ENCODE measurements around the gene PPARA. TPM values are rescaled to one million over a fixed set of nuclear protein-coding genes. Genes with fewer than 3 reads are reported as not detected.

PPARA gene
- total RNA-seq, 1 donor from 2014 or later, result 29.1 TPM

GRCh38 chr22:46203601-46203980 is 53.3 kb downstream of the PPARA start:
- DNase-seq (ENCODE audit: low spot score), result no peak

GRCh38 chr22:46209262-46209661 is 58.9 kb downstream of the PPARA start:
- no peak for DNase-seq (ENCODE audit: low spot score)

- no peak for DNase-seq (ENCODE audit: low spot score)
Observed at GRCh38 chr22:46212195-46212594, 61.9 kb downstream of the PPARA start.

- DNase-seq (ENCODE audit: low spot score), result no peak
Observed at GRCh38 chr22:46213052-46213451, 62.7 kb downstream of the PPARA start.

GRCh38 chr22:46214149-46214548 is 63.8 kb downstream of the PPARA start:
- DNase-seq (ENCODE audit: low spot score), result no peak

GRCh38 chr22:46214616-46215015 is 64.3 kb downstream of the PPARA start:
- no peak for DNase-seq (ENCODE audit: low spot score)

- DNase-seq (ENCODE audit: low spot score), result no peak
Observed at GRCh38 chr22:46219636-46220035, 69.3 kb downstream of the PPARA start.

GRCh38 chr22:46220921-46221320 is 70.6 kb downstream of the PPARA start:
- DNase-seq (ENCODE audit: low spot score), result no peak

GRCh38 chr22:46224044-46224897 is 73.9 kb downstream of the PPARA start:
- DNase-seq (ENCODE audit: low spot score), result no peak

- no peak for DNase-seq (ENCODE audit: low spot score)
Observed at GRCh38 chr22:46224898-46225290, 74.6 kb downstream of the PPARA start.

GRCh38 chr22:46225631-46226030 is 75.3 kb downstream of the PPARA start:
- no peak for DNase-seq (ENCODE audit: low spot score)

GRCh38 chr22:46226577-46226976 is 76.3 kb downstream of the PPARA start:
- no peak for DNase-seq (ENCODE audit: low spot score)

- no peak for DNase-seq (ENCODE audit: low spot score)
Observed at GRCh38 chr22:46229701-46230100, 79.4 kb downstream of the PPARA start.

GRCh38 chr22:46230262-46230901 is 80.1 kb downstream of the PPARA start:
- DNase-seq (ENCODE audit: low spot score), result no peak

- DNase-seq (ENCODE audit: low spot score), result no peak
Observed at GRCh38 chr22:46233231-46233630, 82.9 kb downstream of the PPARA start.

GRCh38 chr22:46234969-46235368 is 84.6 kb downstream of the PPARA start:
- no peak for DNase-seq (ENCODE audit: low spot score)

GRCh38 chr22:46237453-46238124 is 87.3 kb downstream of the PPARA start:
- no peak for DNase-seq (ENCODE audit: low spot score)

- no peak for DNase-seq (ENCODE audit: low spot score)
Observed at GRCh38 chr22:46238541-46238940, 88.2 kb downstream of the PPARA start.

- no peak for DNase-seq (ENCODE audit: low spot score)
Observed at GRCh38 chr22:46239261-46240048, 89.1 kb downstream of the PPARA start.

GRCh38 chr22:46240073-46240472 is 89.7 kb downstream of the PPARA start:
- DNase-seq (ENCODE audit: low spot score), result no peak

GRCh38 chr22:46240506-46240905 is 90.2 kb downstream of the PPARA start:
- no peak for DNase-seq (ENCODE audit: low spot score)

- DNase-seq (ENCODE audit: low spot score), result no peak
Observed at GRCh38 chr22:46240907-46241306, 90.6 kb downstream of the PPARA start.

All from ureter (tissue), 1 donor.